ENCODE results near the gene POLR2H. TPM values are rescaled to one million over a fixed set of nuclear protein-coding genes. Genes with fewer than 3 reads are reported as not detected.

Gene POLR2H
- total and polyA plus RNA-seq, 4 experiments from 2014 or later: 56.6 to 66.1 (median 60.1) TPM

- ChIA-PET CTCF (ENCODE audit: partially characterized antibody) (no interaction called here), POLR2A (ENCODE audit: partially characterized antibody) (interaction anchor here (0.8 to 3.9 kb wide), 2 partner anchors 9 to 45 kb away, joined by 4 to 19 read pairs; no protein-coding TSS in a partner anchor)
- DNase-seq: no peak
- Mint-ChIP-seq H3K36me3 (peaks cover 29 to 53% of the 10 kb centered on the region in 2 donors), H3K27ac (peak overlapping the region; percentile 42 to 97 (median 94)), H3K4me3 (peak overlapping the region in 6 of 8 donors; percentile 8 to 89 (median 50)), H3K27me3 (no peaks in the 10 kb centered on the region), H3K9me3 (no peaks in the 10 kb centered on the region), H3K4me1 (peaks cover 25 to 42% (median 31%) of the 10 kb centered on the region in 4 donors)
- H3K27me3 ChIP-seq (ENCODE audit: insufficient read depth, low read length): no peaks in the 10 kb centered on the region
- H3K27ac ChIP-seq (ENCODE audit: low read depth, low read length): peak overlapping the region; percentile 92
- H3K4me3 ChIP-seq (ENCODE audit: low read length in 2 of 2): no peak overlapping the region
- peaks cover 39% of the 10 kb centered on the region for H3K36me3 ChIP-seq (ENCODE audit: insufficient read depth, low read length)
- peaks cover 37% of the 10 kb centered on the region for H3K4me1 ChIP-seq (ENCODE audit: insufficient read depth, low read length)
- H3K9me3 ChIP-seq (ENCODE audit: control insufficient read depth in 1 of 2, low read length in 2 of 2): no peaks in the 10 kb centered on the region
- intact Hi-C loops (cut with micrococcal nuclease): no loop called here
Observed at GRCh38 chr3:184317201-184317600, 44.3 kb upstream of the POLR2H start.

- peaks cover 50 to 80% of the 10 kb centered on the region in 2 donors for H3K36me3 Mint-ChIP-seq
- peak in 1 of 5 donors; percentile 39 for DNase-seq
- H3K27me3 Mint-ChIP-seq: no peaks in the 10 kb centered on the region
- no peaks in the 10 kb centered on the region for H3K9me3 Mint-ChIP-seq
- no peak overlapping the region for H3K27ac ChIP-seq (ENCODE audit: low read depth, low read length)
- H3K36me3 ChIP-seq (ENCODE audit: insufficient read depth, low read length): peaks cover 68% of the 10 kb centered on the region
- H3K27ac Mint-ChIP-seq: peak overlapping the region in 1 of 7 donors; percentile 9
- CTCF ChIA-PET (ENCODE audit: partially characterized antibody): no interaction called here
- POLR2A ChIA-PET (ENCODE audit: partially characterized antibody): no interaction called here
- intact Hi-C loops (cut with micrococcal nuclease): no loop called here
- H3K4me1 Mint-ChIP-seq: peaks cover 24 to 36% (median 30%) of the 10 kb centered on the region in 4 donors
- H3K4me1 ChIP-seq (ENCODE audit: insufficient read depth, low read length): peaks cover 32% of the 10 kb centered on the region
- H3K27me3 ChIP-seq (ENCODE audit: insufficient read depth, low read length): no peaks in the 10 kb centered on the region
- no peaks in the 10 kb centered on the region for H3K9me3 ChIP-seq (ENCODE audit: control insufficient read depth in 1 of 2, low read length in 2 of 2)
- H3K4me3 ChIP-seq (ENCODE audit: low read length in 2 of 2): no peak overlapping the region
- H3K4me3 Mint-ChIP-seq: no peak overlapping the region
Observed at GRCh38 chr3:184320104-184320445, 41.4 kb upstream of the POLR2H start.

- Mint-ChIP-seq H3K9me3 (no peaks in the 10 kb centered on the region), H3K4me1 (peaks cover 14 to 26% (median 19%) of the 10 kb centered on the region in 4 donors), H3K27me3 (no peaks in the 10 kb centered on the region), H3K36me3 (peaks cover 65 to 87% of the 10 kb centered on the region in 2 donors), H3K27ac (peak overlapping the region in 1 of 7 donors; percentile 76), H3K4me3 (no peak overlapping the region)
- Histone ChIP-seq H3K27me3 (ENCODE audit: insufficient read depth, low read length) (no peaks in the 10 kb centered on the region), H3K27ac (ENCODE audit: low read depth, low read length) (no peak overlapping the region), H3K9me3 (ENCODE audit: control insufficient read depth in 1 of 2, low read length in 2 of 2) (no peaks in the 10 kb centered on the region), H3K4me3 (ENCODE audit: low read length in 2 of 2) (no peak overlapping the region), H3K36me3 (ENCODE audit: insufficient read depth, low read length) (peaks cover 83% of the 10 kb centered on the region), H3K4me1 (ENCODE audit: insufficient read depth, low read length) (peaks cover 17% of the 10 kb centered on the region)
- intact Hi-C loops (cut with micrococcal nuclease): no loop called here
- ChIA-PET POLR2A (ENCODE audit: partially characterized antibody) (interaction anchor here (0.9 kb wide), 1 partner anchor 15 kb away, joined by 3 read pairs; the partner anchor contains the start of gene FAM131A), CTCF (ENCODE audit: partially characterized antibody) (no interaction called here)
- DNase-seq: no peak
Observed at GRCh38 chr3:184321666-184322065, 39.8 kb upstream of the POLR2H start.

GRCh38 chr3:184322731-184323487 lies 38.6 kb upstream of the POLR2H start:
- ChIA-PET CTCF (ENCODE audit: partially characterized antibody) (no interaction called here), POLR2A (ENCODE audit: partially characterized antibody) (no interaction called here)
- Histone ChIP-seq H3K4me1 (ENCODE audit: insufficient read depth, low read length) (peaks cover 5% of the 10 kb centered on the region), H3K27me3 (ENCODE audit: insufficient read depth, low read length) (no peaks in the 10 kb centered on the region), H3K9me3 (ENCODE audit: control insufficient read depth in 1 of 2, low read length in 2 of 2) (no peaks in the 10 kb centered on the region), H3K36me3 (ENCODE audit: insufficient read depth, low read length) (peaks cover 85% of the 10 kb centered on the region), H3K4me3 (ENCODE audit: low read length in 2 of 2) (no peak overlapping the region), H3K27ac (ENCODE audit: low read depth, low read length) (no peak overlapping the region)
- no peak for DNase-seq
- peaks cover 5 to 13% (median 7%) of the 10 kb centered on the region in 4 donors for H3K4me1 Mint-ChIP-seq
- intact Hi-C loops (cut with micrococcal nuclease): no loop called here
- peaks cover 0 to 2% (median 0%) of the 10 kb centered on the region in 8 donors for H3K9me3 Mint-ChIP-seq
- H3K4me3 Mint-ChIP-seq: no peak overlapping the region
- H3K27me3 Mint-ChIP-seq: no peaks in the 10 kb centered on the region
- H3K36me3 Mint-ChIP-seq: peaks cover 72 to 87% of the 10 kb centered on the region in 2 donors
- peak overlapping the region in 3 of 7 donors; percentile 16 to 60 (median 46) for H3K27ac Mint-ChIP-seq

- no peaks in the 10 kb centered on the region for H3K9me3 ChIP-seq (ENCODE audit: control insufficient read depth in 1 of 2, low read length in 2 of 2)
- no peaks in the 10 kb centered on the region for H3K27me3 ChIP-seq (ENCODE audit: insufficient read depth, low read length)
- Mint-ChIP-seq H3K27ac (peak overlapping the region in 1 of 7 donors; percentile 51), H3K36me3 (peaks cover 74 to 91% of the 10 kb centered on the region in 2 donors), H3K4me3 (no peak overlapping the region), H3K4me1 (peaks cover 2 to 10% (median 4%) of the 10 kb centered on the region in 4 donors), H3K9me3 (peaks cover 0 to 2% (median 0%) of the 10 kb centered on the region in 8 donors), H3K27me3 (no peaks in the 10 kb centered on the region)
- DNase-seq: no peak
- no peak overlapping the region for H3K4me3 ChIP-seq (ENCODE audit: low read length in 2 of 2)
- no peak overlapping the region for H3K27ac ChIP-seq (ENCODE audit: low read depth, low read length)
- H3K36me3 ChIP-seq (ENCODE audit: insufficient read depth, low read length): peaks cover 90% of the 10 kb centered on the region
- ChIA-PET POLR2A (ENCODE audit: partially characterized antibody) (no interaction called here), CTCF (ENCODE audit: partially characterized antibody) (no interaction called here)
- intact Hi-C loops (cut with micrococcal nuclease): no loop called here
- H3K4me1 ChIP-seq (ENCODE audit: insufficient read depth, low read length): peaks cover 4% of the 10 kb centered on the region
Observed at GRCh38 chr3:184323696-184324095, 37.8 kb upstream of the POLR2H start.

GRCh38 chr3:184325269-184325668 lies 36.2 kb upstream of the POLR2H start:
- Histone ChIP-seq H3K36me3 (ENCODE audit: insufficient read depth, low read length) (peaks cover 89% of the 10 kb centered on the region), H3K27me3 (ENCODE audit: insufficient read depth, low read length) (no peaks in the 10 kb centered on the region), H3K27ac (ENCODE audit: low read depth, low read length) (no peak overlapping the region), H3K4me3 (ENCODE audit: low read length in 2 of 2) (no peak overlapping the region), H3K9me3 (ENCODE audit: control insufficient read depth in 1 of 2, low read length in 2 of 2) (no peaks in the 10 kb centered on the region), H3K4me1 (ENCODE audit: insufficient read depth, low read length) (no peaks in the 10 kb centered on the region)
- POLR2A ChIA-PET (ENCODE audit: partially characterized antibody): interaction anchor here (0.5 to 3.8 kb wide), 2 partner anchors 9 to 135 kb away, joined by 4 to 19 read pairs; no protein-coding TSS in a partner anchor
- H3K4me3 Mint-ChIP-seq: no peak overlapping the region
- H3K27me3 Mint-ChIP-seq: no peaks in the 10 kb centered on the region
- peaks cover 0 to 5% (median under 1%) of the 10 kb centered on the region in 4 donors for H3K4me1 Mint-ChIP-seq
- H3K27ac Mint-ChIP-seq: peak overlapping the region in 1 of 7 donors; percentile 17
- DNase-seq: no peak
- CTCF ChIA-PET (ENCODE audit: partially characterized antibody): no interaction called here
- intact Hi-C loops (cut with micrococcal nuclease): no loop called here
- H3K9me3 Mint-ChIP-seq: peaks cover 0 to 2% (median 0%) of the 10 kb centered on the region in 8 donors
- H3K36me3 Mint-ChIP-seq: peaks cover 83 to 94% of the 10 kb centered on the region in 2 donors

- H3K36me3 Mint-ChIP-seq: peaks cover 82 to 92% of the 10 kb centered on the region in 2 donors
- peaks cover 0 to 5% (median under 1%) of the 10 kb centered on the region in 4 donors for H3K4me1 Mint-ChIP-seq
- H3K27ac Mint-ChIP-seq: peak overlapping the region in 2 of 7 donors; percentile 17 to 51
- H3K27ac ChIP-seq (ENCODE audit: low read depth, low read length): no peak overlapping the region
- H3K4me3 ChIP-seq (ENCODE audit: low read length in 2 of 2): no peak overlapping the region
- CTCF ChIA-PET (ENCODE audit: partially characterized antibody): no interaction called here
- POLR2A ChIA-PET (ENCODE audit: partially characterized antibody): interaction anchor here (3.8 kb wide), 1 partner anchor 9 kb away, joined by 19 read pairs; no protein-coding TSS in a partner anchor
- H3K27me3 ChIP-seq (ENCODE audit: insufficient read depth, low read length): no peaks in the 10 kb centered on the region
- H3K4me1 ChIP-seq (ENCODE audit: insufficient read depth, low read length): no peaks in the 10 kb centered on the region
- no peak for DNase-seq
- peaks cover 84% of the 10 kb centered on the region for H3K36me3 ChIP-seq (ENCODE audit: insufficient read depth, low read length)
- no peaks in the 10 kb centered on the region for H3K27me3 Mint-ChIP-seq
- no peak overlapping the region for H3K4me3 Mint-ChIP-seq
- peaks cover 0 to 2% (median 0%) of the 10 kb centered on the region in 8 donors for H3K9me3 Mint-ChIP-seq
- H3K9me3 ChIP-seq (ENCODE audit: control insufficient read depth in 1 of 2, low read length in 2 of 2): no peaks in the 10 kb centered on the region
- intact Hi-C loops (cut with micrococcal nuclease): no loop called here
Observed at GRCh38 chr3:184325715-184326369, 35.7 kb upstream of the POLR2H start.
